Measurements from ENCODE around the gene OPCML. TPM values are rescaled to one million over a fixed set of nuclear protein-coding genes. Genes with fewer than 3 reads are reported as not detected.

OPCML gene
- total and polyA plus RNA-seq, 2 experiments from 2014 or later = 1.2 to 4.4 TPM

- Mint-ChIP-seq H3K27ac (no peak overlapping the region), H3K27me3 (ENCODE audit: insufficient read depth, low read depth, poor library complexity) (no peaks in the 10 kb centered on the region), H3K4me1 (peaks cover 8% of the 10 kb centered on the region; the same call in 2 of the 3 replicates), H3K9me3 (no peaks in the 10 kb centered on the region; the same call in 2 of the 3 replicates), H3K4me3 (no peak overlapping the region), H3K36me3 (ENCODE audit: low read depth) (no peaks in the 10 kb centered on the region)
- Histone ChIP-seq H3K4me3 (no peak overlapping the region), H3K27ac (ENCODE audit: low read depth) (no peak overlapping the region), H3K4me2 (no peak overlapping the region), H3K36me3 (ENCODE audit: insufficient read depth) (no peaks in the 10 kb centered on the region), H3K27me3 (ENCODE audit: insufficient read depth) (no peaks in the 10 kb centered on the region), H3K79me2 (replicated peaks; ENCODE audit: insufficient read depth) (peaks cover 17% of the 10 kb centered on the region; the same call in 1 of the 2 replicates), H3K4me1 (ENCODE audit: insufficient read depth) (no peaks in the 10 kb centered on the region), H2AFZ (no peak overlapping the region), H3F3A (replicated peaks; ENCODE audit: low read depth) (no peaks in the 10 kb centered on the region), H4K20me1 (replicated peaks; ENCODE audit: insufficient read depth) (no peaks in the 10 kb centered on the region), H3K9me2 (ENCODE audit: insufficient read depth) (peaks cover 16% of the 10 kb centered on the region)
- TF ChIP-seq ZNF462 (CRISPR knock-in tag; IDR thresholded peaks at IDR 0.05) = no peak
- TF ChIP-seq EZH2phosphoT487 (IDR thresholded peaks at IDR 0.05; ENCODE audit: unreplicated experiment) = no peak
- TF ChIP-seq NANOG (IDR thresholded peaks at IDR 0.05; ENCODE audit: borderline replicate concordance) = no peak
- TF ChIP-seq ZNF331 (CRISPR knock-in tag; IDR thresholded peaks at IDR 0.05; ENCODE audit: low read depth) = no peak
- TF ChIP-seq, protein P1, sequence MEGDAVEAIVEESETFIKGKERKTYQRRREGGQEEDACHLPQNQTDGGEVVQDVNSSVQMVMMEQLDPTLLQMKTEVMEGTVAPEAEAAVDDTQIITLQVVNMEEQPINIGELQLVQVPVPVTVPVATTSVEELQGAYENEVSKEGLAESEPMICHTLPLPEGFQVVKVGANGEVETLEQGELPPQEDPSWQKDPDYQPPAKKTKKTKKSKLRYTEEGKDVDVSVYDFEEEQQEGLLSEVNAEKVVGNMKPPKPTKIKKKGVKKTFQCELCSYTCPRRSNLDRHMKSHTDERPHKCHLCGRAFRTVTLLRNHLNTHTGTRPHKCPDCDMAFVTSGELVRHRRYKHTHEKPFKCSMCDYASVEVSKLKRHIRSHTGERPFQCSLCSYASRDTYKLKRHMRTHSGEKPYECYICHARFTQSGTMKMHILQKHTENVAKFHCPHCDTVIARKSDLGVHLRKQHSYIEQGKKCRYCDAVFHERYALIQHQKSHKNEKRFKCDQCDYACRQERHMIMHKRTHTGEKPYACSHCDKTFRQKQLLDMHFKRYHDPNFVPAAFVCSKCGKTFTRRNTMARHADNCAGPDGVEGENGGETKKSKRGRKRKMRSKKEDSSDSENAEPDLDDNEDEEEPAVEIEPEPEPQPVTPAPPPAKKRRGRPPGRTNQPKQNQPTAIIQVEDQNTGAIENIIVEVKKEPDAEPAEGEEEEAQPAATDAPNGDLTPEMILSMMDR (conservative IDR thresholded peaks at IDR 0.05; ENCODE audit: low read depth in 2 of 2) = no peak
- no peak for TF ChIP-seq POLR2AphosphoS5 (IDR thresholded peaks at IDR 0.05; ENCODE audit: low read depth)
- no peak for TF ChIP-seq ZNF114 (CRISPR knock-in tag; IDR thresholded peaks at IDR 0.05)
- TF ChIP-seq REST (IDR thresholded peaks at IDR 0.05; ENCODE audit: unreplicated experiment) = no peak
- TF ChIP-seq ETS1 (IDR thresholded peaks at IDR 0.05) = no peak
- no peak for TF ChIP-seq JUNB (IDR thresholded peaks at IDR 0.05; ENCODE audit: unreplicated experiment)
- TF ChIP-seq STAT1 (IDR thresholded peaks at IDR 0.05; ENCODE audit: unreplicated experiment) = no peak
- TF ChIP-seq CREB1 (CRISPR knock-in tag; IDR thresholded peaks at IDR 0.05; ENCODE audit: low read depth) = no peak
- no peak for TF ChIP-seq EZH2 (IDR thresholded peaks at IDR 0.05; ENCODE audit: low read depth, unreplicated experiment)
- DNase-seq (ENCODE audit: low spot score) = no peak
- ATAC-seq = no peak
Measured at GRCh38 chr11:133522344-133522743, 10.0 kb downstream of the OPCML start.

Data from GM23338 (cell line).